ENCODE data around the gene KNDC1. TPM values are rescaled to one million over a fixed set of nuclear protein-coding genes. Genes with fewer than 3 reads are reported as not detected.

Gene KNDC1
- total RNA-seq, 2 donors from 2014 or later, result 0.29 to 0.32 TPM

DNA sequence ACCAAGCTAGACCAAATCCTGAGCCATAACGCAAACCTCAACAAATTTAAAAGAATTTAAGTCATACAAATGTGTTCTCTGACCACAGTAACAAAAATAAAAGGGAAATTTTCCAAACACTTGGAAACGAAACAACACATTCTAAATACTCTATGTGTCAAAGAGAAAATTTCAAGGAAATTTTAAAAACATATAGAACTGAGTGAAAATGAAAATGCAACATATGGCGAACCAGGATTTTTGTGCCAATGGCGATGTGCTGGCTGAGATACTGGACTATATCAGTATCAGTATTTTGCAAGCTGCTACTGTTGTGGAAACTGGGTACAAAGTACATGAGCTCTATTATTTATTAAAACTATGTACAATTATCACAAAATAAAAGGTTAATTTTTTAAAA lies 34.1 kb downstream of the KNDC1 start:
- H3K9ac ChIP-seq (ENCODE audit: low read depth in 2 of 2, low read length in 2 of 2), result no peak overlapping the region
- no peak for DNase-seq
- TF ChIP-seq, protein P1, sequence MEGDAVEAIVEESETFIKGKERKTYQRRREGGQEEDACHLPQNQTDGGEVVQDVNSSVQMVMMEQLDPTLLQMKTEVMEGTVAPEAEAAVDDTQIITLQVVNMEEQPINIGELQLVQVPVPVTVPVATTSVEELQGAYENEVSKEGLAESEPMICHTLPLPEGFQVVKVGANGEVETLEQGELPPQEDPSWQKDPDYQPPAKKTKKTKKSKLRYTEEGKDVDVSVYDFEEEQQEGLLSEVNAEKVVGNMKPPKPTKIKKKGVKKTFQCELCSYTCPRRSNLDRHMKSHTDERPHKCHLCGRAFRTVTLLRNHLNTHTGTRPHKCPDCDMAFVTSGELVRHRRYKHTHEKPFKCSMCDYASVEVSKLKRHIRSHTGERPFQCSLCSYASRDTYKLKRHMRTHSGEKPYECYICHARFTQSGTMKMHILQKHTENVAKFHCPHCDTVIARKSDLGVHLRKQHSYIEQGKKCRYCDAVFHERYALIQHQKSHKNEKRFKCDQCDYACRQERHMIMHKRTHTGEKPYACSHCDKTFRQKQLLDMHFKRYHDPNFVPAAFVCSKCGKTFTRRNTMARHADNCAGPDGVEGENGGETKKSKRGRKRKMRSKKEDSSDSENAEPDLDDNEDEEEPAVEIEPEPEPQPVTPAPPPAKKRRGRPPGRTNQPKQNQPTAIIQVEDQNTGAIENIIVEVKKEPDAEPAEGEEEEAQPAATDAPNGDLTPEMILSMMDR (IDR thresholded peaks at IDR 0.05), result no peak
- no peak overlapping the region for H3K4me3 ChIP-seq
- no peaks in the 10 kb centered on the region for H3K4me1 ChIP-seq
- H3K9me3 ChIP-seq, result no peaks in the 10 kb centered on the region
- H3K27ac ChIP-seq, result no peak overlapping the region
- intact Hi-C loops (cut with DNase I), result no loop called here
- H3K27me3 ChIP-seq, result no peaks in the 10 kb centered on the region
- no peaks in the 10 kb centered on the region for H3K36me3 ChIP-seq

DNA sequence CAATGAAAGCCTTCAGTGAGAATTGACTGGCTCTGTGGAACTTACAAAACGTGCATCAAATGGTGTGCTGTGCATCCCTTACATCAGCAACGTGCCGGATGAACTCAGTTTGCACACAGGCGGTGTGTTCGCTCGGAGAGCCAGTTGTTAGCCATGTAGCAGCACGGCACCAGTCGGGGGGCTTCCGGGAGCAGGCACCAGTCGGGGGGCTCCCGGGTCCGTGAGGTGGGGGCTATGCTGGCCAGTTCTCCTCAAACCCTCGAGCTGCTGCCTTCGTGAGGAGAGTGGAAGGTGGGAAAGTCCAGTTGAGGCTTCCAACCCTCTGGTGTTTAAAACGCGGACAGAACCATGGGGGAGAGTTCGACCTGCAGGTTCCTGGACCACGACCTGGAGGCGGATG lies 35.1 kb downstream of the KNDC1 start:
- Histone ChIP-seq H3K9me3 (no peaks in the 10 kb centered on the region), H3K27ac (no peak overlapping the region), H3K27me3 (no peaks in the 10 kb centered on the region), H3K9ac (ENCODE audit: low read depth in 2 of 2, low read length in 2 of 2) (no peak overlapping the region), H3K4me1 (no peaks in the 10 kb centered on the region), H3K4me3 (no peak overlapping the region), H3K36me3 (no peaks in the 10 kb centered on the region)
- DNase-seq, result no peak
- intact Hi-C loops (cut with DNase I), result no loop called here
- TF ChIP-seq, protein P1 (IDR thresholded peaks at IDR 0.05), result no peak

GRCh38 chr10:133195611-133196010 lies 35.6 kb downstream of the KNDC1 start:
- intact Hi-C loops (cut with DNase I), result no loop called here
- no peak overlapping the region for H3K9ac ChIP-seq (ENCODE audit: low read depth in 2 of 2, low read length in 2 of 2)
- no peaks in the 10 kb centered on the region for H3K36me3 ChIP-seq
- no peak overlapping the region for H3K27ac ChIP-seq
- no peaks in the 10 kb centered on the region for H3K4me1 ChIP-seq
- TF ChIP-seq, protein P1 (IDR thresholded peaks at IDR 0.05), result no peak
- no peaks in the 10 kb centered on the region for H3K9me3 ChIP-seq
- no peaks in the 10 kb centered on the region for H3K27me3 ChIP-seq
- no peak overlapping the region for H3K4me3 ChIP-seq
- DNase-seq, result no peak

DNA sequence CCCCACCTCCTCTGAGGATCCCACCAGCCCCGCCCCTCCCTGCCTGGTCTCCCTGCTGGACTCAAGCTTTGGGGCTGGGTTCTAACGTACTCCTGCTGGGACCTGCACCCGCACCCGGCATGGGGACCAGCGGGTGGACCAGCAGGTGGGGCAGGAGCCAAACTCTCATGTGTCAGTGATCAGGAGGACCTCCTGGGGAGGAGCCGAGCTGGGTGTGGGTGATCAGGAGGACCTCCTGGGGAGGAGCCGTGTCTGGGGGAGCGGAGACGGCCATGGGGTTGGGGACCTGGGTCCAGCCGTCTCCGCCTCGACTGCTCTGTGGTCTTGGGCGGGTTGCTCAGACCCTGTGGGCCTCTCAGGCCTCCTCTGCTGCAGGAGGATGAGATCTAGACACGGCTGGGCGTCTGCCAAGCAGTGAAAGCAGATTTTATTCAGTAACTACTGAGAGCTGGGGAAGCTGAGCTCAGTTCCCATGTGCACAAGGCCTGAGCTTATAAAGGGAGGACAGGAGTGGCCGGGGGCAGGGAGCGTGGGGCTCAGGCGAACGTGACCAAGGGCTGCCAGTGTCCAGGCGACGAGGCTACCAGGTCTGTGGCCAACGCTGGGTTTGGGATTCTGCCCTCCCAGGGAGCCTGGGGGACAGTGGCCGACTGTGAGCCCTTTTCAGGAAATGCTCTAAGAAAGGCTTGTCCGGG lies 36.3 kb downstream of the KNDC1 start:
- Histone ChIP-seq H3K9ac (ENCODE audit: low read depth in 2 of 2, low read length in 2 of 2) (no peak overlapping the region), H3K36me3 (no peaks in the 10 kb centered on the region), H3K27me3 (no peaks in the 10 kb centered on the region), H3K9me3 (no peaks in the 10 kb centered on the region), H3K4me3 (no peak overlapping the region), H3K4me1 (no peaks in the 10 kb centered on the region), H3K27ac (no peak overlapping the region)
- DNase-seq, result no peak
- intact Hi-C loops (cut with DNase I), result no loop called here
- TF ChIP-seq, protein P1 (IDR thresholded peaks at IDR 0.05), result no peak

- Histone ChIP-seq H3K27ac (no peak overlapping the region), H3K36me3 (no peaks in the 10 kb centered on the region), H3K4me1 (no peaks in the 10 kb centered on the region), H3K9ac (ENCODE audit: low read depth in 2 of 2, low read length in 2 of 2) (no peak overlapping the region), H3K4me3 (no peak overlapping the region), H3K27me3 (no peaks in the 10 kb centered on the region), H3K9me3 (no peaks in the 10 kb centered on the region)
- DNase-seq, result no peak
- intact Hi-C loops (cut with DNase I), result no loop called here
- TF ChIP-seq, protein P1 (IDR thresholded peaks at IDR 0.05), result no peak
These were observed 37.1 kb downstream of the KNDC1 start for GRCh38 chr10:133196936-133197758.

Data from colonic mucosa (tissue), 4 donors.